KG1 (cell line): ENCODE measurements around the gene ZFP90.

Experiments
- DNase-seq: peaks from one replicate; lab custom pipeline; 2025; lab: John Stamatoyannopoulos, UW

The ZFP90 gene

GRCh38 chr16:68590201-68590994 is 51.3 kb downstream of the ZFP90 start:
- DNase-seq: no peak

GRCh38 chr16:68592466-68593337 is 53.6 kb downstream of the ZFP90 start:
- DNase-seq: no peak

GRCh38 chr16:68596266-68596665 is 57.2 kb downstream of the ZFP90 start:
- DNase-seq: no peak

- DNase-seq: no peak
Measured at GRCh38 chr16:68599586-68599985, 60.5 kb downstream of the ZFP90 start.

- no peak for DNase-seq
Measured at GRCh38 chr16:68605746-68606145, 66.7 kb downstream of the ZFP90 start.

- no peak for DNase-seq
Measured at GRCh38 chr16:68607443-68607842, 68.4 kb downstream of the ZFP90 start.

GRCh38 chr16:68608330-68608729 is 69.2 kb downstream of the ZFP90 start:
- no peak for DNase-seq

GRCh38 chr16:68612996-68613395 is 73.9 kb downstream of the ZFP90 start:
- DNase-seq: no peak

GRCh38 chr16:68617734-68618133 is 78.6 kb downstream of the ZFP90 start:
- DNase-seq: no peak
